Measurements from ENCODE around the gene NF1.
"Not testable (repeated sequence)": the region's sequence is repeated elsewhere in the genome, so short reads cannot be mapped to it uniquely, and the experiment has no call there.

Gene NF1

DNA sequence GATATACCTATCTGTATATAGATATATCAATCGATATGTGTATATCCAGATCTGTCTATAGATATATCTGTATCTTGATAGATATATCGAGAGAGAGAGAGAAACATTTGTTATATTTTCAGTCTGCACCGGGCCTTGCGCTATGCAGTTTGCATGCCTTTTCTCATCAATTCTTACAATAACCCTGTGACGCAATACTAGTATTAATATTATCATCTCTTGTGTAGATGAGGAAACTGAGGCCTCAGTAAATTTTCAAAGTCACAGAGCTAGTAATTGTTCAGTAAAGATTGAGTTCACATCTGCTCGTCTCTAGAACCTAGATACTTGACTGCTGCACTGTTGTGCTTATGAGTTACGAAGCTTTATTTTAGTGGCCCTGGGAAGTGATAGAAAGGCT lies 77.6 kb downstream of the NF1 start:
- Histone ChIP-seq H3K9me2 (ENCODE audit: low read depth, low read length) (no peaks in the 10 kb centered on the region), H2AFZ (ENCODE audit: low read length) (no peak overlapping the region), H3K9ac (ENCODE audit: low read length) (no peak overlapping the region), H3K36me3 (ENCODE audit: insufficient read depth, low read length) (no peaks in the 10 kb centered on the region), H3K9me3 (ENCODE audit: low read length) (no peaks in the 10 kb centered on the region), H3K4me3 (ENCODE audit: low read depth, low read length, poor library complexity, severe bottlenecking) (no peak overlapping the region), H3K27ac (ENCODE audit: low read depth, low read length, poor library complexity, severe bottlenecking) (no peak overlapping the region), H3K79me2 (ENCODE audit: insufficient read depth, low read length) (no peaks in the 10 kb centered on the region), H3K4me2 (ENCODE audit: low read length) (no peak overlapping the region), H3K4me1 (ENCODE audit: insufficient read depth, low read length, severe bottlenecking) (no peaks in the 10 kb centered on the region), H4K20me1 (ENCODE audit: insufficient read depth, low read length) (no peaks in the 10 kb centered on the region), H3K27me3 (ENCODE audit: insufficient read depth, low read length) (no peaks in the 10 kb centered on the region), H3F3A (ENCODE audit: insufficient read depth, low read length) (no peaks in the 10 kb centered on the region)
- TF ChIP-seq EZH2 (IDR thresholded peaks at IDR 0.05; ENCODE audit: borderline replicate concordance, low read length): no peak

DNA sequence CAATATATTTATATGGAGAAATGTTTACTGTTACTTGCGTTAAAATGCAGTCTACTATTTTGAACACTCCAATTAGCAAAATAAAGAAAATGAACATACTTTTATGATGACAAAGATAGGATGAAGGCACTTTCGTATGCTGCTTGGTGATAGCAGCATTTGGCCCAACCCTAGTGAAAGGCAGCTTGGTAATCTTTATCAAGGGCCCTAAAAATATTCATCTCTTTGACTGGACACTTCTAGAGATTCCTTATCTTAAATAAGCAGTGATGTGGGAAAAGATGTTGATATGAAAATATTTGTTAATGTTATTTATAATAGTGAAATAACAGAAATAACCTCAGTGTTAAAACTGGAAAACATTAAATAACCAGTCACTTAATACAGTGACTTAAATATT lies 79.4 kb downstream of the NF1 start:
- no peaks in the 10 kb centered on the region for H3K27me3 ChIP-seq (ENCODE audit: insufficient read depth, low read length)
- H3K4me3 ChIP-seq (ENCODE audit: low read depth, low read length, poor library complexity, severe bottlenecking): no peak overlapping the region
- H3K4me1 ChIP-seq (ENCODE audit: insufficient read depth, low read length, severe bottlenecking): no peaks in the 10 kb centered on the region
- H3K4me2 ChIP-seq (ENCODE audit: low read length): no peak overlapping the region
- no peaks in the 10 kb centered on the region for H3F3A ChIP-seq (ENCODE audit: insufficient read depth, low read length)
- no peaks in the 10 kb centered on the region for H4K20me1 ChIP-seq (ENCODE audit: insufficient read depth, low read length)
- no peaks in the 10 kb centered on the region for H3K79me2 ChIP-seq (ENCODE audit: insufficient read depth, low read length)
- H3K9me3 ChIP-seq (ENCODE audit: low read length): no peaks in the 10 kb centered on the region
- no peaks in the 10 kb centered on the region for H3K36me3 ChIP-seq (ENCODE audit: insufficient read depth, low read length)
- no peak overlapping the region for H3K9ac ChIP-seq (ENCODE audit: low read length)
- no peaks in the 10 kb centered on the region for H3K9me2 ChIP-seq (ENCODE audit: low read depth, low read length)
- H3K27ac ChIP-seq (ENCODE audit: low read depth, low read length, poor library complexity, severe bottlenecking): no peak overlapping the region
- TF ChIP-seq EZH2 (IDR thresholded peaks at IDR 0.05; ENCODE audit: borderline replicate concordance, low read length): no peak
- TF ChIP-seq, protein P1, sequence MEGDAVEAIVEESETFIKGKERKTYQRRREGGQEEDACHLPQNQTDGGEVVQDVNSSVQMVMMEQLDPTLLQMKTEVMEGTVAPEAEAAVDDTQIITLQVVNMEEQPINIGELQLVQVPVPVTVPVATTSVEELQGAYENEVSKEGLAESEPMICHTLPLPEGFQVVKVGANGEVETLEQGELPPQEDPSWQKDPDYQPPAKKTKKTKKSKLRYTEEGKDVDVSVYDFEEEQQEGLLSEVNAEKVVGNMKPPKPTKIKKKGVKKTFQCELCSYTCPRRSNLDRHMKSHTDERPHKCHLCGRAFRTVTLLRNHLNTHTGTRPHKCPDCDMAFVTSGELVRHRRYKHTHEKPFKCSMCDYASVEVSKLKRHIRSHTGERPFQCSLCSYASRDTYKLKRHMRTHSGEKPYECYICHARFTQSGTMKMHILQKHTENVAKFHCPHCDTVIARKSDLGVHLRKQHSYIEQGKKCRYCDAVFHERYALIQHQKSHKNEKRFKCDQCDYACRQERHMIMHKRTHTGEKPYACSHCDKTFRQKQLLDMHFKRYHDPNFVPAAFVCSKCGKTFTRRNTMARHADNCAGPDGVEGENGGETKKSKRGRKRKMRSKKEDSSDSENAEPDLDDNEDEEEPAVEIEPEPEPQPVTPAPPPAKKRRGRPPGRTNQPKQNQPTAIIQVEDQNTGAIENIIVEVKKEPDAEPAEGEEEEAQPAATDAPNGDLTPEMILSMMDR (IDR thresholded peaks at IDR 0.05; ENCODE audit: low read length): no peak
- no peak overlapping the region for H2AFZ ChIP-seq (ENCODE audit: low read length)

DNA sequence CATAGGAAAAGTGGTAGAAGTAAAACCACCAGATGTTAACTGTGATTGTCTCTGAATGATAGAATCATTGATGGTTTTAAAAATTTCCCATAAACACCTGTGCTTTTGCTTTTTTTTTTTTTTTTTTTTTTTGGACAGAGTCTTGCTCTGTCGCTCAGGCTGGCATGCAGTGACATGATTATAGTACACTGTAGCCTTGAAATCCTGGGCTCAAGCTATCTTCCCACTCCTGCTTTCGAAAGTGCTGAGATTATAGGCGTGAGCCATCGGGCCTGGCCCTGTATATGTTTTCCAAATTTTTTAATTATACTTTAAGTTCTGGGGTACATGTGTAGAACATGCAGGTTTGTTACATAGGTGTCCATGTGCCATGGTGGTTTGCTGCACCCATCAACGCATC lies 80.5 kb downstream of the NF1 start:
- H3F3A ChIP-seq (ENCODE audit: insufficient read depth, low read length): no peaks in the 10 kb centered on the region
- no peak overlapping the region for H3K4me2 ChIP-seq (ENCODE audit: low read length)
- no peaks in the 10 kb centered on the region for H4K20me1 ChIP-seq (ENCODE audit: insufficient read depth, low read length)
- no peaks in the 10 kb centered on the region for H3K36me3 ChIP-seq (ENCODE audit: insufficient read depth, low read length)
- TF ChIP-seq EZH2 (IDR thresholded peaks at IDR 0.05; ENCODE audit: borderline replicate concordance, low read length): no peak
- TF ChIP-seq, protein P1 (IDR thresholded peaks at IDR 0.05; ENCODE audit: low read length): no peak
- H3K9ac ChIP-seq (ENCODE audit: low read length): no peak overlapping the region
- no peak overlapping the region for H3K27ac ChIP-seq (ENCODE audit: low read depth, low read length, poor library complexity, severe bottlenecking)
- no peaks in the 10 kb centered on the region for H3K27me3 ChIP-seq (ENCODE audit: insufficient read depth, low read length)
- H3K4me1 ChIP-seq (ENCODE audit: insufficient read depth, low read length, severe bottlenecking): no peaks in the 10 kb centered on the region
- H3K79me2 ChIP-seq (ENCODE audit: insufficient read depth, low read length): no peaks in the 10 kb centered on the region
- H3K9me2 ChIP-seq (ENCODE audit: low read depth, low read length): no peaks in the 10 kb centered on the region
- no peak overlapping the region for H3K4me3 ChIP-seq (ENCODE audit: low read depth, low read length, poor library complexity, severe bottlenecking)
- no peaks in the 10 kb centered on the region for H3K9me3 ChIP-seq (ENCODE audit: low read length)
- H2AFZ ChIP-seq (ENCODE audit: low read length): no peak overlapping the region

DNA sequence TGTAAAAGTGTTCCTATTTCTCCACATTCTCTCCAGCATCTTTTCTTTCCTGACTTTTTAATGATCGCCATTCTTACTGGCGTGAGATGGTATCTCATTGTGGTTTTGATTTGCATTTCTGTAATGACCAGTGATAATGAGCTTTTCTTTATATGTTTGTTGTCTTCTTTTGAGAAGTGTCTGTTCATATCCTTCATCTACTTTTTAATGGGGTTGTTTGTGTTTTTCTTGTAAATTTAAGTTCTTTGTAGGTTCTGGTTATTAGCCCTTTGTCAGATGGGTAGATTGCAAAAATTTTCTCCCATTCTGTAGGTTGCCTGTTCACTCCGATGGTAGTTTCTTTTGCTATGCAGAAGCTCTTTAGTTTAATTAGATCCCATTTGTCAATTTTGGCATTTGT lies 81.4 kb downstream of the NF1 start:
- not testable (repeated sequence) for H2AFZ ChIP-seq (ENCODE audit: low read length); H3K4me3 ChIP-seq (ENCODE audit: low read depth, low read length, poor library complexity, severe bottlenecking); H3K27ac ChIP-seq (ENCODE audit: low read depth, low read length, poor library complexity, severe bottlenecking); H3F3A ChIP-seq (ENCODE audit: insufficient read depth, low read length); H3K36me3 ChIP-seq (ENCODE audit: insufficient read depth, low read length); H3K9me3 ChIP-seq (ENCODE audit: low read length); H3K9me2 ChIP-seq (ENCODE audit: low read depth, low read length); H3K9ac ChIP-seq (ENCODE audit: low read length); H3K4me1 ChIP-seq (ENCODE audit: insufficient read depth, low read length, severe bottlenecking); H3K79me2 ChIP-seq (ENCODE audit: insufficient read depth, low read length); H4K20me1 ChIP-seq (ENCODE audit: insufficient read depth, low read length); H3K4me2 ChIP-seq (ENCODE audit: low read length); H3K27me3 ChIP-seq (ENCODE audit: insufficient read depth, low read length)

DNA sequence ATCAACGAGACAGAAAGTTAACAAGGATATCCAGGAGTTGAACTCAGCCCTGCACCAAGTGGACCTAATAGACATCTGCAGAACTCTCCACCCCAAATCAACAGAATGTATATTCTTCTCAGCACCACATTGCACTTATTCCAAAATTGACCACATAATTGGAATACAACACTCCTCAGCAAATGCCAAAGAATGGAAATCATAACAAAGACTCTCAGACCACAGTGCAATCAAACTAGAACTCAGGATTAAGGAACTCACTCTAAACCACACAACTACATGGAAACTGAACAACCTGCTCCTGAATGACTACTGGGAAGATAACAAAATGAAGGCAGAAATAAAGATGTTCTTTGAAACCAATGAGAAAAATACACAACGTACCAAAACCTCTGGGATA lies 84.2 kb downstream of the NF1 start:
- not testable (repeated sequence) for H3K27ac ChIP-seq (ENCODE audit: low read depth, low read length, poor library complexity, severe bottlenecking); H3K27me3 ChIP-seq (ENCODE audit: insufficient read depth, low read length); H3K9ac ChIP-seq (ENCODE audit: low read length); H3K36me3 ChIP-seq (ENCODE audit: insufficient read depth, low read length); H3F3A ChIP-seq (ENCODE audit: insufficient read depth, low read length); H2AFZ ChIP-seq (ENCODE audit: low read length); H4K20me1 ChIP-seq (ENCODE audit: insufficient read depth, low read length); H3K4me2 ChIP-seq (ENCODE audit: low read length); H3K4me3 ChIP-seq (ENCODE audit: low read depth, low read length, poor library complexity, severe bottlenecking); H3K9me2 ChIP-seq (ENCODE audit: low read depth, low read length); H3K79me2 ChIP-seq (ENCODE audit: insufficient read depth, low read length); H3K9me3 ChIP-seq (ENCODE audit: low read length); H3K4me1 ChIP-seq (ENCODE audit: insufficient read depth, low read length, severe bottlenecking)
